NCI-H1092 treated with DMSO at 0.1 percent for 48 hours (cell line): ENCODE measurements around the gene ZNF862.
"Not testable (repeated sequence)": the region's sequence is repeated elsewhere in the genome, so short reads cannot be mapped to it uniquely, and the experiment has no call there.

Experiments
- DNase-seq: peaks from one replicate; lab custom pipeline; 2025; lab: John Stamatoyannopoulos, UW

Gene ZNF862

DNA sequence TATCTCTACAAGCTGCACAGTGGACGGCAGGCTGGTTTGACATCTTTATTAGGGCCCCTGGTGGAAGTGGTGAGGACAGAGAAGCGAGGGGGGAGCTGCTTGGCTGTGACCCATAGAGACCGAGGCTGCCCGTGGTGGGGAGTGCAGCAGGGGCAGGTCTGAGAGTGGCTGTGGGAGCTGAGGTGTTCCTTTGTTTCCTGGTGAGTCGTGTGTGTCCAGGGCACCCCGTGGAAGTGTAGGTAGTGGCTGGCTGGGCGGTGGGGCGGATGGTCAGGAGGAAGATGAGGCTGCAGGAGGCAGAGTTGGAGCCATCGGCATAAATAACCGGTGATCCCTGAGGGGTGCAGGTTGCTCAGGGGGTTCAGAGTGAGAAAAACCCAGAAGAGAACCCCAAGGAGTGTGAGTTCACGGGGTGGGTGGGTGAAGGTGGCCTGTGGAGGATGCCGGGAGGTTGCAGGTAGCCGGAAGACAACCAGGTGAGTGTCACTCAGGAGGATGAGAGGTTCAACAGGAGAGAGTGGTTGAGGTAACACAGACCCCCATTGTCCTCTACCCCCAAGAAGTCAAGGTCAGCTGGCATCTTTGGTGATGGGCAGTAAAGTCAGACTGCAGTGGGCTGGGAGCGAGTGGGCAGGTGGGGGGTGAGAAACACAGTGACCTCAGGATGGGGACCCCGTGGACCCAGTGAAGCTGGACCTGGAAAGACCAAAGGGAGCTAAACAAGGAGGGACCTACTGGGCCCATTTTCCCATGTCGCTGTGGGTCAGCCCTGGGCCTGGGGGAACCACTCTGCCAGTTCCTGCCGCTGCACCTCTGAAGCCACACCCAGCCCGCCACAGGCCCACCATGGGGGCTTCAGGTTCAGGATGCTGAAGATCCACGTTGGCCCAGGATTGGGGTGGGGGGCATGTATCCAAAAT is 43.4 kb downstream of the ZNF862 start:
- no peak for DNase-seq

DNA sequence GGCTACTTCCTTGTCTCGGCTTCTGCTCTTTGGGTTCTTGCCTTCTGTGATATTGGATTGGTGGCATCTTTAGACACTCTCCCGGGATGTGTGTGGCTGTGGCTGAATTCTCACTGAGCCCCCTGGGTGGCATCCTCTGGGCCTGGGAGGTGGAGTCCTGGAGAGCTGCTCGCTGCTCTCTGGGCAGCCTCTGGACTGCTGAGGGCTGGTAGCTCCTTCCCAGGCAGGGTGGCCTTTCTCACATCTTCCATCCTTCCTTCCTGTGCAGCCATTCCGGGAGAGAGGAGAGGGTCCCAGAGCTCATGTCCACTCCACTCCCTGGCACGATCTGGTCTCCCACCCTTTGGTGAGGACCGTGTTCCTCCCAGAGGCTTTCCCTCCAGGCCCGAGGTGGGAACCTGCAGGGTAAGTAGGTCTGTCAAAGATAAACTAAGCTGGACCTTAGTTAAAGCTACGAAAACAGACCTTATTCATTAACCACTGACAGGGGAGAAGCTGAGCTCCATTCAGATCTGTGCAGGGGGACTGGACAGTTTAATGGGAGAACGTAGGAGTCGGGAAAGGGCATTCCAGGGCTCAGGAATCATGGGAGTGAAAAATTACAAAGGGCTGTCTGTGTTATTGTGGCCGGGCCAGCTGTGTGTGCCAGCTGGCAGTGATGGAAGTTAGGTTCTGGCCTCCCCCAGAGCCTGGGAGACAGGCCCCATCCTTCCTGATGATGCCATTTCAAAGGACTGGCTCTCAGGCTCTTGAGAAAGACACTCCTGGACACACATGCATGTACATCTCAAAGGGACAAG is 44.3 kb downstream of the ZNF862 start:
- DNase-seq = no peak

DNA sequence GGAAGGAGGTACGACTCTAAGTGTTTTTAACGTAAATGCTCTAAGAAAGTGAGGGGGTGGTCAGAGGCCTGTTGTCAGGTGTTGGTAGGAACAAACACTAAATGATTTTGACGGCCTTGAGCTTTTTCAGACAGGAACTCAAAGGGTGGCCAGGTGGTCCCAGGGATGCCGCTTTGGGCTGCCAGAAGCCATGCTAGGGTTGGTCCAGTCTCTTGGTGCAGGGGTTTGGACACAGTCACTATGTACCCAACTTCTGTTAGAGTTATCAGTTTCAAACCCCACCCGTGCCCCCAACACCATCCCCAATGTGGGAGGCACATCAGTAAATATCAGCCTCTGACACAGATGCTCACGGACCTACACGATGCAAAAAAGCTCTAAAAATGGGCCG is 44.9 kb downstream of the ZNF862 start:
- no peak for DNase-seq

DNA sequence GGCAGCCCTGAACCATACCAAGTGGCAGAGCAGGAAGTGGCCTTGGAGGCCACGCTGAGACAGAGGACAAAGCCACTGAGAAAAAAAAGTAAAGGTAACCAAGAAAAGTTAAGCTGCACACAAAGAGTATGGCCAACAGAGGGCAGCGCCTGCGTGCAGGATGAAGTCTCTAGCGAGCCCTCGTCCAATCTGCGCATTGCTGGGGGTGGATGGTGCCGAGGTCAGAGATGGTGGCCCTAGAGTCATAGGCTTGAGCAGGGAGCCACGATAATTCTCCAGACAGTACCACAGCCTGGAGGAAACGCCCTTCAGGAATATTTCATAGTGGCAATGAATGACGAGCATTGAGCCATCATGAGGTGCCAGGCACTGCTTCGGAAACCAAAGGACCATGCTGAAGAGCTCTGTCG is 45.3 kb downstream of the ZNF862 start:
- peak; percentile 63 for DNase-seq

DNA sequence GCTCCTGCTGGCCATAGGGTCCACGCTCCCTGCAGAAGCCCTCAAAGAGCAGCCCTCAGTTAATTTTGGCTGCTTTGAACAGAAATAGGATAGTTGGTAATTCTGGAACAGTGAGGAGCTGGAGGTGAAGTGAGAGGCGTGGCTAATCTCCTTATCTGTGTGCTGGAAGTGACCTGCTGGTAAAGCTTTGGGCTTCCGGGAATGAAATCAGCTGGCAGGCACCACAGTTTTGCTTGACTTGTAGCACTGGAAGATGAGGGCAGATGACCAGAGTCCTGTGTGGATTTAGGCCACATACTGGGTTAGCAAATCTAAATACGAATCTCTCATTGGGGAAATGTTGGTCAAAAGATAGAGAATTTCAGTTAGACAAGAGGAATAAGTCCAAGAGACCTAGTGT is 45.8 kb downstream of the ZNF862 start:
- DNase-seq = no peak

DNA sequence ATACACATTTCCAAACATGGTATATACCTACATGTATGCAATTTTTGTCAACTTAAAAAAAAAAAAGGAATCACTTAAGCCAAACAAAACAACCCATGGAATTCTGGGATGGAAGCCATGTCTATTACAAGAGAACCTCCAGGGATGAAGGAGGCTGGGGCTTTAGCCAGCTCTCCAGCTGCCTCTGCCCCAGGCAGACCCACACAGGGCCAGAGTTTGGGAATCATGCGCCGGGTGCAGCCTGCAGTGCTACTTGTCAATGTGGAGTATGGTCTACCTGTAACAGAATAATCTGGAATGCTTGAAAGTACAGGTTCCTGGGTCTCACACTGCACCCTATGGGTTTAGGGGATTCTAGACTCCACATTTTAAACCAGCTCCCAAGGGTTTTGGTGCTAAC is 46.4 kb downstream of the ZNF862 start:
- DNase-seq = no peak

DNA sequence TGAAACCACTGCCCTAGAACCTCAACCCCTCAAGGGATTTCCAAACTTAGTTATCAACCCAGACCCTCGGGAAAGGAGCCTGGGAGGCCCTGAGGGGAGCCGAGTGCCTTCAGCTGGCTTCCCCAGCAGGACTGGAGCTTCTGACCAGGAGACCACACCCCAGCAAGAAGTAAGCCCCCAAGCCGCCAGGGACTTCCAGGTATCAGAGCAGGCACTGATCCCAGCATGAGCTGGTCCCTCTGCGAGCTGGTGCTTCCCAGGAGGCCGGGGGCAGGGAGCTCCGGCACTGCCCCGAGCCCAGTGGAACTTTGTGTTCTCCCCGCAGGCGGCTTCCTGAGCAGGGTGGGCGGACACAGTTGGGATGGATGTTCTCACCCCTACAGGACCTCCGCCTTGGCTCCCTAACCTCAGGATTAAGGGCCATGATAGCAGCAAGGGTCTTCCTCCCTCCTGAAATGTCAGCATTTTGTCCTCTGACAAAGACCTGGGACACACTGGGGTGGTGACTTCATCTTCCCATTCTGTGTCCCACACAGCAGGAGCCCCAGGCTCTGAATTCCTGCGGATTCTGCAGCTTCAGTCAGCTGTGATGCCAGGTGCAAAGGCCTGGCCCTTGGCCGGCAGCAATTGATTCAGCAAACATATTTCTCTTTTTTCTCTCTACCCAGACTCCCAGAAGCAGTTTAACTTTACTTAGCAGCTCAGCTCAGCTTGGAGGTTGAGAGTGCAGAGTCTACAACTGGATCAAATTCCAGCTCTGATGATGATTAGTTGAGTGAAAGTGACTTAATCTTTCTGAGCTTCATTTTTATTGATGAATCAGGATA is 47.2 kb downstream of the ZNF862 start:
- DNase-seq = no peak

DNA sequence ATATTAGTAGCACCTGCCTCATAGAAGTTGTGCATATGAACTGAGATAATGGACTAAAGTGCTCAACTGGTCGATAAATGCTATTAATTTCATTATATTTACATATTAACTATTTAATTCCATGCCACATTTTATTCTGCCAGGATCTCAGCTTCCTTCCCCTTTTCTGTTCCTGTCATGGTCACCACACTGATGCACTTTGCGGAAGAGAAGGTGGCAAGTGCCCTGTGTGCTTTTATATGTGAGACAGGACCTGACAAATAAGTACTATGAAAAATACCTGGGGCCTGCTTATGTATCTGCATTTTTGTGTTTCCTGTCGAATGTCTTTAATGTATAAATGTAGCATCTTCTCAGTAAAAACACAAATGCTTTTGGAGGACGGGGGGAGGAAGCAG is 47.8 kb downstream of the ZNF862 start:
- no peak for DNase-seq

DNA sequence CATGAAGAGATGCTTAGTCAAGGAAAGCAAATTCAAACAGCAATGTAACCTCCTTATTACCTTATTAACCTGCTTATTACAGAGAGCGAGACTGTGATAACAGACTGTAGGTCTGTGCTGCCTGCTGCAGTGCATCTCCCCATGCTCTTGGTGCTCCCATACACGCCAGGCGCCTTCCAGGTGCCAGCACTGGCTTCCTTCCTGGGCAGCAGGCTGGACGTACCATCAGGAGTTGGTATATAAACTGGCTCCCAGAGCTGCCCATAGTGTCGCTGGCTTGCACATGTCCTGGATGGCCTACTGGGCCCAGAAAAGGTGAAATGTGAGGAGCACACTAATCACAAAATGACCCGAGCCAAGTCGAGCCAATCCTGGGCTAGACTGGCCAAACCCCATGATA is 49.1 kb downstream of the ZNF862 start:
- DNase-seq = no peak

DNA sequence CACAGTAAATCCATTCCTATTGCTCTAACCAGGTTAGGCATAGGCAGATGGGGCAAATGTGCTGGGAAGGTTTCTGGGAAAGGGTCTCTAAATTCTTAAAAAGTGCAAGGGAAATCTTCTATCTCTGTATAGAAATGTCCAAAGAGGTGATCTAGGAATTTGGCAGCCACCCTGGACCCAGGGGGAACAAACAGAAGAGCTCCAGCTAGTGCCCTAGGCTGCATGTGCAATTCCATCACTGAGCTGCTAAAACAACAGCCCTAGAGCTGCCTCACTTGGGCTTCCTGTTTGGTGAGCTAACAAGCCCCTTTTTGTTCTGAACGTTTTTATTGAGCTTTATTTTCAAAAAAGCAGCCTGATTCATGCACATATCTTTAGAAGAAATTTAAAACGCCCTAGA is 52.5 kb downstream of the ZNF862 start:
- not testable (repeated sequence) for DNase-seq

DNA sequence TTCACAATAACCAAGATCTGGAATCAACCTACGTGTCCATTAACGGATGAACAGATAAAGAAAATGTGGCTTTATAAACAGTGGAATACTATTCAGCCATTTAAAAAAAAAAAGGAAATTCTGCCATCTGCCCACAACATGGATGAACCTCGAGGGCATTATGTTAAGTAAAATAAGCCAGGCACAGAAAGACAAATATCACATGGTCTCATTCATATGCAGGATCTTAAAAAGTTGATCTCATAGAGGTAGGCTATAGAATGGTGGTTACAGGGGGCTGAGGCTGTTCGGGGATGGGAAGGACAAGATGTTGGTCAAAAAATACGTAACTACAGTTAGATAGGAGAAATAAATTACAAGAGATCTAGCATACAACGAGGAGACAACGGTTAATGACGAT is 56.8 kb downstream of the ZNF862 start:
- not testable (repeated sequence) for DNase-seq

DNA sequence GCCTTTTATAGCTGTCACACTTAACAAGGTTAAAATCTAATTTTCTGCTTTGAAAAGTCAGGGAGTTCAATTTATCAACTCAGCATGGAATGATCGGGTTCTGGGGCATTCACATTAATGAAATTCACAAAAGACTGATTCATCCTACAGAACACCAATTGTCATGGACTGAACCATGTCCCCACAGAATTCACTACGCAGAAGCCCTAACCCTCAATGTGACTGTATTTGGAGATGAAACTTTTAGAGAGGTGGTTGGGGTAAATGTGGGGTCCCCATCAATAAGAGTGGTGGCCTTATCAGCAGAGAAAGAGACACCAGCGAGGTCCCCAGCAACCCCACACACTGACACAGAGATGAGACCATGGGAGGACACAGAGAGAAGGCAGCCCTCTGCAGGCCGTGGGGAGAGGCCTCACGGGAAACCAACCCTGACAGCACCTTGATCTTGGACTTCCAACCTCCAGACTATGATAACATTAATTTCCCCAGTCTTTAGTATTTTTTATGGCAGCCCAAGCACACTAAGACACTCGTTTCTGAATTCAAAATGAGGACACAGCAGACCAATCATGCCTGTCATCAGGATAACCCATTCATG is 69.7 kb downstream of the ZNF862 start:
- DNase-seq = not testable (repeated sequence)

DNA sequence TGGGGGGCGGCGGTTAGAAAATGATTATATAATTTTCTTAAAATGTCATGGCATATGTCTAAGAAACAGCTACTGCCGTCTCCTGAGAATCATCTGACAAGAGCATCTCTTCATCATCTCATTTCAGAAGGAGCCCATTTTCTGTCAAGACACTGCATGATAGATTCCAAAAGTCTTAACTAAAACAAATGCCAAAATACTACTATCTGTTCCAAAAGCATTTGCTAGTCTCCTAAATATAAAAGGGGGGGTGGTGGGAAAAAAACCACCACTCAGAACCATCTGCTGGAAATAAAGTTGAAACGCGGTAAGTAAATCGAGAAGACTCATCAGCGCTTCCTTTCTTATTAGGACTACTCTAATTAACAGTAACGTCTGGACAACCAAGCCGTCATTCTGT is 72.0 kb downstream of the ZNF862 start:
- not testable (repeated sequence) for DNase-seq

DNA sequence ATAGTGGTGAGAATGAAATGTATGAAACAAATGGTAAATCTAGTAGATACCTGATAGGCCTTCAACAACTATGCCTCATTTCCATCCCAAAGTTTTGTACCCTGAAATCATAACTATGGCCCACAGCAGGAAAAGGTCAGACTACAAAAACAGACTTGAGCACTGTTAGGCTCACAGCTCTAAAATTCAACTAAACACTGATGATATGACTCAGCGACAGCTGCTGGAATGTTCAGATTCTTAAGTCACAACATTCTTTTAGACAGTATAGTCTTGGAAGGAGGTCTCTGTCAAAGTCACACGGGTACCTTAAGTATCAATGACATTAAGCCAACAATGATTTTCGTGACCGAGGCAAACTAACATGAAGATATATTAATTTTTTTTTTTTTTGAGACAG is 74.0 kb downstream of the ZNF862 start:
- not testable (repeated sequence) for DNase-seq
